Measurements from ENCODE around the gene TNS4. TPM values are rescaled to one million over a fixed set of nuclear protein-coding genes. Genes with fewer than 3 reads are reported as not detected.
A peak's percentile ranks its signal among the peaks of the same experiment; 100 is the strongest.

The TNS4 gene
- polyA plus RNA-seq, 2 donors, result 25.4 to 74.8 TPM

GRCh38 chr17:40447148-40447644 is 54.2 kb downstream of the TNS4 start:
- Histone ChIP-seq H3K4me1 (ENCODE audit: control insufficient read depth in 2 of 2, insufficient read depth in 2 of 2, low read length in 1 of 2) (peaks cover 3 to 29% of the 10 kb centered on the region in 2 donors), H3K4me3 (ENCODE audit: low read depth in 1 of 2, low read length in 2 of 2) (peak overlapping the region in 1 of 2 donors; percentile 30), H3K27me3 (ENCODE audit: control insufficient read depth in 1 of 2, insufficient read depth in 2 of 2, low read length in 2 of 2) (no peaks in the 10 kb centered on the region), H3K27ac (ENCODE audit: low read depth in 2 of 2, low read length in 1 of 2) (peak overlapping the region; percentile 74 to 81), H3K36me3 (ENCODE audit: control insufficient read depth in 2 of 2, insufficient read depth in 2 of 2, low read length in 1 of 2) (peaks cover 0 to 4% of the 10 kb centered on the region in 2 donors), H3K9me3 (ENCODE audit: control insufficient read depth in 2 of 2, insufficient read depth in 1 of 2, low read depth in 1 of 2, low read length in 1 of 2) (no peaks in the 10 kb centered on the region)
- WGBS, 2 donors, result 48 to 65% methylated on average over 8 of the region's 8 CpGs

GRCh38 chr17:40445751-40446468 is 55.5 kb downstream of the TNS4 start:
- H3K9me3 ChIP-seq (ENCODE audit: control insufficient read depth in 2 of 2, insufficient read depth in 1 of 2, low read depth in 1 of 2, low read length in 1 of 2), result no peaks in the 10 kb centered on the region
- peak overlapping the region; percentile 63 to 74 for H3K4me3 ChIP-seq (ENCODE audit: low read depth in 1 of 2, low read length in 2 of 2)
- H3K27me3 ChIP-seq (ENCODE audit: control insufficient read depth in 1 of 2, insufficient read depth in 2 of 2, low read length in 2 of 2), result no peaks in the 10 kb centered on the region
- peak overlapping the region; percentile 85 to 94 for H3K27ac ChIP-seq (ENCODE audit: low read depth in 2 of 2, low read length in 1 of 2)
- peaks cover 3 to 27% of the 10 kb centered on the region in 2 donors for H3K4me1 ChIP-seq (ENCODE audit: control insufficient read depth in 2 of 2, insufficient read depth in 2 of 2, low read length in 1 of 2)
- peaks cover 0 to 3% of the 10 kb centered on the region in 2 donors for H3K36me3 ChIP-seq (ENCODE audit: control insufficient read depth in 2 of 2, insufficient read depth in 2 of 2, low read length in 1 of 2)
- 43 to 49% methylated on average over 11 of the region's 11 CpGs for WGBS, 2 donors

GRCh38 chr17:40443988-40444899 is 57.2 kb downstream of the TNS4 start:
- Histone ChIP-seq H3K9me3 (ENCODE audit: control insufficient read depth in 2 of 2, insufficient read depth in 1 of 2, low read depth in 1 of 2, low read length in 1 of 2) (no peaks in the 10 kb centered on the region), H3K4me3 (ENCODE audit: low read depth in 1 of 2, low read length in 2 of 2) (peak overlapping the region; percentile 63 to 74), H3K27ac (ENCODE audit: low read depth in 2 of 2, low read length in 1 of 2) (peak overlapping the region; percentile 90 to 94), H3K27me3 (ENCODE audit: control insufficient read depth in 1 of 2, insufficient read depth in 2 of 2, low read length in 2 of 2) (no peaks in the 10 kb centered on the region), H3K36me3 (ENCODE audit: control insufficient read depth in 2 of 2, insufficient read depth in 2 of 2, low read length in 1 of 2) (peaks cover 0 to 3% of the 10 kb centered on the region in 2 donors), H3K4me1 (ENCODE audit: control insufficient read depth in 2 of 2, insufficient read depth in 2 of 2, low read length in 1 of 2) (peaks cover 3 to 27% of the 10 kb centered on the region in 2 donors)
- WGBS, 2 donors, result 9 to 18% methylated on average over 15 of the region's 15 CpGs

- H3K36me3 ChIP-seq (ENCODE audit: control insufficient read depth in 2 of 2, insufficient read depth in 2 of 2, low read length in 1 of 2), result peaks cover 0 to 3% of the 10 kb centered on the region in 2 donors
- peak within 1 kb of the TSS; percentile 63 to 74 for H3K4me3 ChIP-seq (ENCODE audit: low read depth in 1 of 2, low read length in 2 of 2)
- peak within 1 kb of the TSS; percentile 90 to 94 for H3K27ac ChIP-seq (ENCODE audit: low read depth in 2 of 2, low read length in 1 of 2)
- H3K27me3 ChIP-seq (ENCODE audit: control insufficient read depth in 1 of 2, insufficient read depth in 2 of 2, low read length in 2 of 2), result no peaks in the 10 kb centered on the region
- 1% methylated on average over 78 to 98 of the region's 98 CpGs for WGBS, 2 donors
- H3K9me3 ChIP-seq (ENCODE audit: control insufficient read depth in 2 of 2, insufficient read depth in 1 of 2, low read depth in 1 of 2, low read length in 1 of 2), result no peaks in the 10 kb centered on the region
- peaks cover 3 to 20% of the 10 kb centered on the region in 2 donors for H3K4me1 ChIP-seq (ENCODE audit: control insufficient read depth in 2 of 2, insufficient read depth in 2 of 2, low read length in 1 of 2)
Measured at GRCh38 chr17:40443196-40443987, 58.0 kb downstream of the TNS4 start, which contains the start of gene IGFBP4. IGFBP4 (plus strand) TSS chr17:40443450; CDS start chr17:40443736, 286 bp downstream.

- peak overlapping the region; percentile 63 to 74 for H3K4me3 ChIP-seq (ENCODE audit: low read depth in 1 of 2, low read length in 2 of 2)
- H3K36me3 ChIP-seq (ENCODE audit: control insufficient read depth in 2 of 2, insufficient read depth in 2 of 2, low read length in 1 of 2), result peaks cover 0 to 3% of the 10 kb centered on the region in 2 donors
- H3K27ac ChIP-seq (ENCODE audit: low read depth in 2 of 2, low read length in 1 of 2), result peak overlapping the region; percentile 90 to 94
- WGBS, 2 donors, result 24 to 37% methylated on average over 28 to 29 of the region's 29 CpGs
- peaks cover 3 to 12% of the 10 kb centered on the region in 2 donors for H3K4me1 ChIP-seq (ENCODE audit: control insufficient read depth in 2 of 2, insufficient read depth in 2 of 2, low read length in 1 of 2)
- no peaks in the 10 kb centered on the region for H3K27me3 ChIP-seq (ENCODE audit: control insufficient read depth in 1 of 2, insufficient read depth in 2 of 2, low read length in 2 of 2)
- H3K9me3 ChIP-seq (ENCODE audit: control insufficient read depth in 2 of 2, insufficient read depth in 1 of 2, low read depth in 1 of 2, low read length in 1 of 2), result no peaks in the 10 kb centered on the region
Measured at GRCh38 chr17:40442392-40443195, 58.8 kb downstream of the TNS4 start.

GRCh38 chr17:40440166-40440565 is 61.3 kb downstream of the TNS4 start:
- H3K27ac ChIP-seq (ENCODE audit: low read depth in 2 of 2, low read length in 1 of 2), result no peak overlapping the region
- no peaks in the 10 kb centered on the region for H3K9me3 ChIP-seq (ENCODE audit: control insufficient read depth in 2 of 2, insufficient read depth in 1 of 2, low read depth in 1 of 2, low read length in 1 of 2)
- H3K4me3 ChIP-seq (ENCODE audit: low read depth in 1 of 2, low read length in 2 of 2), result no peak overlapping the region
- WGBS, 2 donors, result 78 to 79% methylated on average over 4 of the region's 4 CpGs
- H3K27me3 ChIP-seq (ENCODE audit: control insufficient read depth in 1 of 2, insufficient read depth in 2 of 2, low read length in 2 of 2), result no peaks in the 10 kb centered on the region
- H3K36me3 ChIP-seq (ENCODE audit: control insufficient read depth in 2 of 2, insufficient read depth in 2 of 2, low read length in 1 of 2), result no peaks in the 10 kb centered on the region
- peaks cover 3 to 11% of the 10 kb centered on the region in 2 donors for H3K4me1 ChIP-seq (ENCODE audit: control insufficient read depth in 2 of 2, insufficient read depth in 2 of 2, low read length in 1 of 2)

- Histone ChIP-seq H3K27ac (ENCODE audit: low read depth in 2 of 2, low read length in 1 of 2) (no peak overlapping the region), H3K4me1 (ENCODE audit: control insufficient read depth in 2 of 2, insufficient read depth in 2 of 2, low read length in 1 of 2) (peaks cover 3 to 7% of the 10 kb centered on the region in 2 donors), H3K36me3 (ENCODE audit: control insufficient read depth in 2 of 2, insufficient read depth in 2 of 2, low read length in 1 of 2) (no peaks in the 10 kb centered on the region), H3K4me3 (ENCODE audit: low read depth in 1 of 2, low read length in 2 of 2) (no peak overlapping the region), H3K27me3 (ENCODE audit: control insufficient read depth in 1 of 2, insufficient read depth in 2 of 2, low read length in 2 of 2) (no peaks in the 10 kb centered on the region), H3K9me3 (ENCODE audit: control insufficient read depth in 2 of 2, insufficient read depth in 1 of 2, low read depth in 1 of 2, low read length in 1 of 2) (no peaks in the 10 kb centered on the region)
- 72 to 82% methylated on average over 5 of the region's 5 CpGs for WGBS, 2 donors
Measured at GRCh38 chr17:40437095-40437732, 64.2 kb downstream of the TNS4 start.

GRCh38 chr17:40436636-40437035 is 64.8 kb downstream of the TNS4 start:
- H3K27me3 ChIP-seq (ENCODE audit: control insufficient read depth in 1 of 2, insufficient read depth in 2 of 2, low read length in 2 of 2), result no peaks in the 10 kb centered on the region
- WGBS, 2 donors, result 72 to 75% methylated on average over 5 of the region's 5 CpGs
- H3K36me3 ChIP-seq (ENCODE audit: control insufficient read depth in 2 of 2, insufficient read depth in 2 of 2, low read length in 1 of 2), result no peaks in the 10 kb centered on the region
- H3K4me1 ChIP-seq (ENCODE audit: control insufficient read depth in 2 of 2, insufficient read depth in 2 of 2, low read length in 1 of 2), result peaks cover 3 to 7% of the 10 kb centered on the region in 2 donors
- H3K9me3 ChIP-seq (ENCODE audit: control insufficient read depth in 2 of 2, insufficient read depth in 1 of 2, low read depth in 1 of 2, low read length in 1 of 2), result no peaks in the 10 kb centered on the region
- H3K4me3 ChIP-seq (ENCODE audit: low read depth in 1 of 2, low read length in 2 of 2), result no peak overlapping the region
- H3K27ac ChIP-seq (ENCODE audit: low read depth in 2 of 2, low read length in 1 of 2), result no peak overlapping the region

All from esophagus (tissue), 2 donors.